ENCODE measurements around the gene PLCE1.

PLCE1 gene

DNA sequence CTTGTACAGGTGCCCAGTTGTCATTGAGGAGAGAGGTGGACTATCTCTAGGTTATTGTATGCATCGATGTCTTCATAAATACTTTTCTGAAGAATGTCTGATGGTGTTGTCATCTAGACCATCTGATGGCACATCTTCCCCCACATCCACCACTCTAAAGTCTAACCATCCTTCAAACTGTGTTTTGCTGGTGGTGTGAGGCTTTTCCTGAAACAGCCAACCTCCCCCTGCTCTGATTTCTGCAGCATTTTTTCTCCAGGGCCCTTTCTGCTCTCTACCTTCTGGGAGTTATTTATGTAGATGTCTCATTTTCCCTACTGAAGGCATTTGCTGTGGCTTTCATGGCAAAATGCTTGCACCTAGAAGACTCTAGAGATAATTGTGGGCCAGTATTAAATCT is 1.5 kb downstream of the PLCE1 start:
- DNase-seq: no peak

DNA sequence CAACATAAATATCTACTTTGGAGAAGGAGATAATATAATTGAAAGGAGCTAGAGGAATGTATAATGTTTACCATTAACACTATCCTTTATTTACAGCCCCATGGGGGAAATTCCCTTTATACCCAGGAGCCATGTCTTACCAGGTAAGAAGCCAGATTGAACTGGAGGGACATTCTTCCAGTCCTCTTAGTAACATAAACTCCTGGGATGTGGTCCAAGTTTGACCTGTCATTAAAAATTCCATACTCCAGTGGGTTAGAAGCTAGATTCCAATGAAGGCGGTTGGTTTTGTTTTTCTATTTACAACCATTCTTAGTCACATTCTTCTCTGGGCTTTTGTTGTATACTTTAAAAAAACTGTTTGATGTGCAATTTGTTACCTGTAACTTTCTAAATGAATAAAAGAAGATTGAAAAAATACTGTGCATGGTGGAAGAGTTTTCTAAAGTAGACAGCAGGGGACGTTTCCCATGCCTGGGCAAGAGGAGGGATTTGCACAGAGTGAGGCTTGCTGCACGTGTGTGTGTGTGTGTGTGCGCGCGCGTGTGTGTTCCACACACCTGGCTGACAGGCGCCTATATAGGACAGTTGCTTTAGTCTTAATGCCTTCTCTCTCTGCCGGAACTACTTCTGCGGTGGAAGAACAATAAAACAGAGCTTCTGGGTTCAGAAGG is 2.0 kb downstream of the PLCE1 start:
- DNase-seq: no peak

DNA sequence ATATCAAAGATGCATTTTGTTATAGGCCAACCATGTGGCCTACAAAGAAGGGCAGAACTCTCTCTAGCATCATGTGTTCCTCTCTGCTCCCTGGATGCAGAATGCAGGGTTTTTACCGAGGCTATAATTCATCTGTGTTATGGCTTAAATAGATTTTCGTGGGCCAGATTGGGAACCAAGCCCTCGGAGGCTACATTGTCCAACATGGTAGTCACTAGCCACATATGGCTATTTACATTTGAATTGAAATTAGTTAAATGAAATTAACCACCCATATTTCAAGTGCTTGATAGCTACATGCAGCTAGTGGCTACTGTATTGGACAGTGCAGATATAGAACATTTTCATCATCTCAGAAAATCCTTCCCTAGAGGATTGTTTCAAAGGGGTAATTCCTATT is 2.8 kb downstream of the PLCE1 start:
- no peak for DNase-seq

DNA sequence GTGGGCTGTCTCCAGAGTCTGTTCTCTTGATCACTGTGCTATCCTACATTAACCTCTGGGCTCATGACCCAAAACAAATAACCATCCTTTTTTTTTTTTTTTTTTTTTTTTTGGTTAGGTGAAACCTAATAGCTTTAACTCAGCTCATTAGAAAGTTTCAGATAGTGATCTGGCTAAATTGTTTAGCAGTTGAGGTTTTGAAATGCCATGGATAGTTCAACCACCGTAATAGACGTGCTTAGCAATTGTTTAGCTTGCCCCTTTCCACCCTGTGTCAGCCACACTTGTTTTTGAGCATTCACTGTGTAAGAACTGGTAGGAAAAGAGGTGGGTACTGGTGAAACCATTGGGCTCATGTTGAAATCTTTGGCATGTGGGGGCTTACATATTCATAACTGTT is 3.8 kb downstream of the PLCE1 start:
- no peak for DNase-seq

DNA sequence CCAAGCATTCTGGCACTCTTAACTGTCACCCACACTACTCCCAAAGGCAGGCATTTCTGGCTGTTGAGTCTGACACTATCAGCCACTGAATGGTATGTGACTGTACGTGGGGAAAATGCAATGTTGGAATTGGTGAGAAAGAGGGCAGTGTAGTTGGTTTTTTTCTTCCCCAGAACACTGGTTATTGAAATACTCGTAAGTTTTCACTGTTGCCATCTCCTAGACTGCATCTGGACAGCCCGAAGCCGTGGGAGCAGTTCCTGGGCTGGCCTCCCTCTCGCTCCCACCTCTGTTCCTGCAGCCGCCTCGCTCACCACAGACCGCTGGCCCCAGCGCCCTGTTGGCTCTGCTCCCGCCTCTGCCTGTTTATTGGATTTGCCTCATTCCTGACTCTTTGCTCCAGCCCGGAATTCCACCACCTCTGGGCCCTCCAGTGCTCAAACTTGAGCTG is 5.7 kb downstream of the PLCE1 start:
- no peak for DNase-seq

DNA sequence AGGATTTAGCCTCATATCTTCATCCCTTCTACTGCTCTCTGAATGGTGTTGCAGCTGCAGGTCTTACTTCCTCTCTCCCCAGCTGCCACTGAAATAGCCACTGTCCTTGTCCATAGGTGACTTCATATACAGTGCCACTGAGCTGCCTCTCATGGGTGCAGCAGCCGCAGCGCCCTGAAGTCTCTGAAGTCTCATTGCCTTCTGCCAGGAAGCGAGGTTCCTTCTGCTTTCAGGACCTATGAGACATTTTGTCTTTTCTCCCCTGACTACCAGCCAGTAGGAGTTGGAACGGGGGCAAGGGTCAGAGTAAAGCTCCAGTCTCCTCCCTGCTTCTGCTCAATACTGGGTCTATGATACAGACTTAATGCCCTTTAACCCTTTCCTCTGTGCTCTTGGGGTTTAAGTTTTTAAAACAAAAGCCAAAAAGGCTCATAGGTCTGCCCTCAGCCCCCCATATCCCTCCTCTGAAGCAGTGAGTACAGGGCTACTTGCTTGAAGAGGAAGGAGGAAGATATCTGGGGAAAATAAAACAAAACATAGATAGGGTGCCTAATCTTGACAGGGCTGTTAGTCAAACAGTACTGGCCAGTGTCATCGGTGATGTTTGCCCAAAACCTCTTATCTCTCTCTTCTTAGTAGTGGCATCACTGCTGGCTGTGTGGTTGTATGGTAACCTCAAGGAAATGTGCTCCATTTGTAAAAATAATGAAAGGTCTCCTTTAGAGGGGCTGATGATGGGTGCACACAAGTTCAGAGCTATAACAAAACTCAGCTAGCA is 7.1 kb downstream of the PLCE1 start:
- no peak for DNase-seq

DNA sequence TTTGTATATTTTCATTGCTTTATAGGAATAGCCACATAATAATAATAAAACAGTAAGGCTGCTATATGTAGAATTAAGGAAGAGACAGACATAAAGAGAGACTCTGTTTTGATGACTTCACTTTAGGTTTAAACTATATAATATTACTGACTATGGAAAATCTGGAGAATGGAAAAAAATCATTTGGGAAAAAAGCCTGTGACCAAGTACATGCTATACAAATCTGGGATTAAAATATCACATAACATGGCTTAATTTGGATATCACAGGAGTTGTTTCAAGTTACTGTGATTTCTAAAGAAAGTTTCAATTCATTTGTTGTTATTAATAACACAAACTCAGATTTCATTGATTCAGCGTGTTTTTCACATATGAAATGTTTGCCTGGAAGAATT is 7.7 kb downstream of the PLCE1 start:
- no peak for DNase-seq

DNA sequence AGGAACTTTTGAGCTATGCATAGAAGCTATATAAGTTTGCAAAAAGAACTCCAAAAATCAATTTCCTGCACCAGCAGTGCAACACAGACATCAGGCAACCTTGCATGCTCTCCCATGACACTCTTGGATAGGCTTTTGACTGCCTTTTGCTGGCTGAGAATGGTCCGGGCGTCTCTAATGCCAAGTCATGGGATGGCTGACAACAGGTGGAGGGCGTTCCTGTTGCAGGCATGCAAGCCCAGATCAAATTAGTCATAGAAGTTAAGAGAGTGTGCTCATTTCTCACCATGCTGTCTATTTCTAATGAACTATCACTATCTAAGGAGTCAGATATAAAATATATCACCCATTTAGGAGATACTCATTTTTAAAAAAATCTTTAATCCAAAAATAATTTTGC is 8.4 kb downstream of the PLCE1 start:
- DNase-seq: no peak

DNA sequence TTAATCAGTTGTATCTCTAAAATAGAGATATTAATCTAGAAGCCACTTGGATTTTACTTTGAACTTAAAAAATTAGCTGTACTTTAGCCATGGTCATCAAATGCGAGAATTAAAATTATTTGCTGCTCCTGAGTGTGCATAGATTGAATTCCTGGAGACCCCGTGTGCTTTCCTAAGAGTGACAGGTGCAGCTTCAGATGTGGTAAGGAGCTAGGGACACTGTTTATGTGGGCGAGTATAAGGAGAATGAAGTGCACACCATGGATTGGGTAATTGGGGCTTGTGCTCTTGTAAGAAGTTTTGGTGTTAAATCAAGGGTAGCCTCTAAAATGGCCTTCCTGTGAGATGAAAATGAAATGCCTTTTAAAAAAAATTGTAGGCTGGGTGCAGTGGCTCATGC is 9.8 kb downstream of the PLCE1 start:
- no peak for DNase-seq

DNA sequence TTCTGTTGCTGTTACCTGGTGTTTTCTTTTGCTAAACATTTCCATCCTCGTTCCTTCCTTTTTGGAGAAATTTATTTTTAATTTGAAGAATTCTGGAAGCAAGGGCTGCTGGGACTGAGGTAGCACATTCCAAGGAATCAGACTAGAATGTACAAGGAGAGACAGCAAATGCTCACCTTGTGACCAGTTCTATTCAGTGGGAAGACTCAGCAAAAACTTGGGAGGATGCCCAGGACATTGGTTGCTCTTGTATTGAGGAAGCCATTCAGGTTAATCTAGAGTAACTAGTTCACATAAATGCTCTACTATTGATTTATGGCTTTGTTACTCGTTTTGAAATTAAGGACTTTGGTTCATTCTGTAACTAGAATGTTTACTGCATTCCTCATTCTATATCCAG is 11.3 kb downstream of the PLCE1 start:
- DNase-seq: no peak

DNA sequence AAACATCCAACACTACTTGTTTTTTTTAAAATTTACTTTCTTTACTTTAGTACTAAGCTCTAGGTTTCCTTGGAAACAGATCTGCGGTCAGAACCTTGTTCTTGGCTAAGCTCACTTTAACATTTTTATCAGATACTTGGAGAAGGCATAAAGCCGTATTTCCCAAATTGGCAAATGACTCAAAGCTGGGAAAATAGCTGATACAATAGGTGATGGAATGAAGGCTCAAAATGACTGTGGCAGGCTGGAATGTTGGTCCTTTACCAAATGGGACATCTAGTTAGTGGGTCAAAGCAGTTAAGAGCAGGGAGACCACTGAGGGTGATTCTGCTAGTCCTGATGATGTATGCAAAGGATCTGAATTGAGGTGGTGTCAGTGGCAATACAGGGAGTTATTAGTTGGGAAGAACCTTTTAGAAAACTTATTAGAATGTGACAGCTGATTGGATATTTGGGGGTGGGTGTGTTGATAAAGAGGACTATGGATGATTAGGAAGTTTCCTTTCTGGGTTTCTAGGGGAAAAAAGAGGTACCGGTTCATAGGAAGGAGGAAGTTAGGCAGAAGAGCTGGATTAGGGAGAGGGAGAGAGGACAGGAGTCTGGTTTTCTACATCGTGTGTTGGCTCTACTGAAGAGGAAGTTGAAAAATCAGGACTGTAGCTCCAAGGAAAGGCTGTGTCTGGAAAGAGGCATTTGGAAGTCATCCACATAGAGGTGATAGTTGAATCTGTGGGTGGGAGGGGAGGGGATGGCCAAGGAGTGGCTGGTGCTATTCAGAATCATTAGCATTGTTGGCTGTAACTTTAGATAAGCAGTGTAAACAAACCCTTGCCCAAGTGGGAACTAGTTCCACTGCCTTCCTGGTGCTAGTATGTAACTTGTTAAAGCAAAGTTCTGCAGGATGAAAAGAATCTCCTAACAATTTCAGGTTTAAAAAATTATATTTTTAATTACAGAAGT is 13.1 kb downstream of the PLCE1 start:
- no peak for DNase-seq

DNA sequence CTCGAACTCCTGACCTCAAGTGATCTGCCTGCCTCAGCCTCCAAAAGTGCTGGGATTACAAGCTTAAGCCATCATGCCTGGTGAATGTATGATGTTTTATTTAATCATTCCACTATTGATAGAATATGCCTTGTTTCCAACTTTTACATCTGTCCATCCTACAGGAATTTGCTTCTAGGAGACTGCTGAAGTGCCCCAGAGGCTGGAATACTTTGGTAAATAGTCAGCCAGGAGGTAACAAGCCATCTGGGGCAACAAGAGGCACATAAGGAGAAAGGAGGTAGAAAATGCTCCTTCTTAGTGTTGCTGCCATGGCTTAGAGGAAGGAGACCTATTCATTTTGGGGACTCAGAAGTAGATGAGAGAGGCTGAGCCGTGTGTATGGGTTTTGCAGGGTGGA is 14.8 kb downstream of the PLCE1 start:
- no peak for DNase-seq

DNA sequence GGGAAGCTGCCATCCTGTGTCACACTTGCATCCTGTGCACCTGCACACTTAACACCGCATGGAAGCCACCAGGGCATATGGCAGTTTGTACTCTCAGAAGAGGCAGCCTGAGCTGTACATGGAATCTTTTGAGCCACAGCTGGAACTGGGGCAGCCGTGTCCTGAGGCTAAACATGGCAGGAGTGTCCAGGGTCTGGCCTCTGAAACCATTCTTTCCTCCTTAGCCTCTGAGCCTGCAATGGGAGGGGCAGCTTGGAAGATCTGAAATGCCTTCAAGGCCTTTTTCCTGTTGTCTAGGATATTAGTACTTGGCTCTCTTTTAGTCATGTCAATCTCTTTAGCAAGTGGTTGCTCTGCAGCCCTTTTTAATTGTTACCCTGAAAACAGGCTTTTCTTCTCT is 16.4 kb downstream of the PLCE1 start:
- no peak for DNase-seq

DNA sequence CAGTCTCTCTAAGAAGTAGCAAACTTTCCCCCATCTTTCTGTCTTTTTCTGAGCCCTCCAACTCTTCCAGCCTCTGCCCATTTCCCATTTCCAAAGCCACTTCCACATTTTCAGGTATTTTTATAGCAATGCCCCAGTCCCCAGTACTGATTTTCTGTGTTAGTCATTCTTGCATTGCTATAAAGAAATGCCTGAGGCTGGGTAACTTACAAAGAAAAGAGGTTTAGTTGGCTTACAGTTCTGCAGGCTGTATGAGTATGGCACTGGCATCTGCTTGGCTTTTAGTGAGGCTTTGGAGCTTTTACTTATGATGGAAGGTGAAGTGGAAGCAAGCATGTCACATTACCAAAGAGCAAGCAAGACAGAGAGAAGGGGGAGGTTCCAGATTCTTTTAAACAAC is 17.2 kb downstream of the PLCE1 start:
- DNase-seq: no peak

DNA sequence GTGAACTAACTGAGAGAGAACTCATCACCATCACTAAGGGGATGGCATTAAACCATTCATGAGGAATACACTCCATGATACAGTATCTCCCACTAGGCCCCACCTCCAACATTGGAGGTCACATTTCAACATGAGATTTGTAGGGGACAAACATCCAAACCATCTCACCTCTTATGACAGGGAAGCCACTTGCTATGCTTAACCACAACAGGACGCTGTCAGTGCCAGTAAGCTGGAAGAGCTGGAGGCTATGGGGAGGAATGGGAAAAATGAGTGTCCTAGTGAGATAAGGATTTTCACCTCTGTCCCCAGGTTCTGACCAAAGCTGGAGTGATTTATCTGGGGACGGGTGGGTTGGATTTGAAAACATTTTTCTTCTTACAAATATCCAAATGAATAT is 17.6 kb downstream of the PLCE1 start:
- DNase-seq: no peak

DNA sequence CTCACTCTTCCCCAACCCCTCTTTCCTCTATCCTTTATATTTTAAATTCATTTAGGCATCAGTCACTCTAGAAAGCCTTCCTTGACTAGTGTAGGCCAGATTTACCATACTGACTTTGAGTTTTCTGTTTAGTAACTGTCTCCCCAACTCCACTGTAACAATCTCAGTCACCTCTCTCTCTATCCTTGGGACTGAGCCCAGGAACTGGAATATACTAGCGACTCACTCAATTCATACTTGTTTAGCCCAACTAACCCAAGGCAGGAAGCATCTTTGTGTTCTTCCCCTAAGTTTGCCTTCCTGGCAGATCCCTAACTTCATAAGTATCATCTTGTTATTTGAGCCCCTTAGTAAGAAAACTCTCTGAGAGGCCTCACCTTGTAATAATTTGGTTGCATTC is 19.1 kb downstream of the PLCE1 start:
- no peak for DNase-seq

DNA sequence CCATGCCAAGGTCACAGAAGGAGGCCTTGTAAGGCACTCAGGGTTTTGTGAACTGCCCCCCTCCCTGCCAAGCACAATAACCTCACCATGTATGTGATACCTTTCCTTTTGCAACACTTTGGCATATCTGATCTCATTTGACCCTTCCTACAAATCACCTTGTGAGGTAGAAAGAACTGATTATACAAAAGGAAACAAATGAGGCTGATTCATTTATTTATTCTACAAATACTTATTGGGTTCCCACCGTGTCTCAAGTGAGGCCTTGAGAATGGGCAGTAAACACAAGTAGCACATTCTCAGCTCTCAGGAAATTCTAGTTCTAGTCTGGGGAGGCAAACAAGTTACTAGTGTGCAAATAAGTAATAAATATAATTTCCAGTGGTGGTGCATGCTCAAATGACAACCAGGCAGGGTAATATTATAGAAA is 19.6 kb downstream of the PLCE1 start:
- DNase-seq: no peak

DNA sequence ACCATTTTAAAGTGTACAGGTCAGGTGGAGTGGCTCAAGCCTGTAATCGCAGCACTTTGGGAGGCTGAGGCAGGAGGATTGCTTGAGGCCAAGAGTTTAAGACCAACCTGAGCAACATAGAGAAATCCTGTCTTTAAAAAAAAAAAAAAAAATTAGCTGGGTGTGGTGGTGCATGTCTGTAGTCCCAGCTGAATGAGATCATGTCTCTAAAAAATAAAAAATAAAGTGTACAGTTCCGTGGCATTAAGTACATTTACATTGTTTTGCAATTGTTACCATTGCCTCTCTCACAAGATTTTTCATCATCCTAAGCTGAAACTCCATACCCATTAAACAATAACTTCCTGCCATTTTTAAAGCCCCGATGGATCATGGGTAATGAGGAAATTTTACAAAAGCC is 20.6 kb downstream of the PLCE1 start:
- no peak for DNase-seq

DNA sequence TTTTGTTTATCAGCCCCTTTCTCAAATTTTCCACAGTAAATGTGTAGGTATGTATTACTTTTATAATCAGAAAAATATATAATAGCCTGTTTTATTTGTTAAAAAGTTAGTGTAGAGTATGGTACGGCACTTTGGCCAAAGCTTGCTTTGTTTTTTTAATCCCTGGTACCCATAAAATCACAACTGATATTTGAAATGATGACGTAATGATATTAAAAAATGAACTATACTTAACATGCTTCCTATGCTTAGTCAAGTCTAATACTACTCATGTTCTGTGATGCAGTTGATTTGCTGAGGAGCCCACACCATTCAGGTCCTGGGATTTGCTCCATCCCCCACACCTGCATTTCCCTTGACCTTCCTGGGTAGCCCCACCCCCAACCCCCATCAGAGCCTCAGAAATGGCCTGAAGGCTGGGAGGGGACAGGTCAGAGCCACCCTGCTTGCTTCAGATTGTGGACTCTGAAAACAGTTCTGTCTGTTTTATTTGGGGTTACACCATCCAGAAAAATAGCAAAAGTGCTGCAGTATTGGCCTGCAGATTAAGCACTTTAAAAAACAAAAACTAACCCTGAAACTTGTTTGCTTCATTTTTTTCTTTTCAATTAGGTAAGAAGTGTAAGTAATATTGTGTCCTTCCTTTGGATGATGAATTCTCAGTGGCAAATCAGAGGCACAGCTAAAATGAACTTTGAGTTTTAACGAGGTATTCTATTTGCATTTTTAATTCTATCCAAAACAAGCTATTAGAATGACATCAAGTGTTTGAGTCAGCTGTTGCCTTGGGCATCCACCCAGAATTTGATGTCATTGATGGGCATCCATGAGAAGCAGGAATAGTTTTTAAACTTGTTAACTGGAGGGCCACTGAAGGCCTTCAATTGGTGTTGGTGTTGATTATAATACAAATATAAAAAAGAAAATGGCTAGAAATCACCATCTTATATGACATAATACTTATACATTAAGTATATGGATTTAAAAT is 23.3 kb downstream of the PLCE1 start:
- no peak for DNase-seq

DNA sequence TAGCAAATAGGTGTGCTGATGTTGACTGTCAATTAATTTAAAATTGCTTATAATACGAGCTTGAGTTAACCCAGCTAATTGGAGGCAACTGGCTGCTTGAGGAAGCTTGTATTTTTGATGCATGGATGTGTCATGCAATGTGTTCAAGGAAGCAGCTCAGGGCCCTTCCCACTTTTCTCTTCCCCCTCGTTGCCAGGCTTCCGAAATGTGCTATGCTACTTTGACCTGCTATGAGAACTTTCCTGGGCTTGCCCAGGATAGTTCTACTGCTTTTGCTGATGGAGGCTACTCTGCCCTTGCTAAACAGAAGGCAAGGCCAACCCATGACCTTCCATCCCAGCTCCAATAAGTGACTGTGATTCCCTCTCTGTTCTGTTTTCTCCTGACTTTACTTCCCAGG is 24.4 kb downstream of the PLCE1 start:
- no peak for DNase-seq

DNA sequence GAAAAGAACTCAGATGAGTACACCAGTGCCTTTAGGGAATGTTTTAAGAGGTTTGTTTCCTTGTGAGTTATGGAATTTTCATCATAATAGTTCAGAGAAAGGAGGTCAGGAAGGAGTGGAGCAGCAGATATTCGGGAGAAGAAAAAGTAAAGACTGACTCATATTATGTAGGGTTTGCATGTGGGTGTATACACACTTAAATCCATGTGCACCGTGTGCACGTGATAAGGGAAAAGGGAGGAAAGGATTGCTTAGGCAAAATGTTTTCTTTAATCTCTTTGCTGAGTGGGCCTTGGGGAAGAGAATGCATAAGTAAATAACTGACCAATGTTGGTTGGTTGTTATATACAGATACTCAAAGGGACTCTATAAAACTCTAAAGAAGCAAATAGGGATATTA is 30.2 kb downstream of the PLCE1 start:
- no peak for DNase-seq

DNA sequence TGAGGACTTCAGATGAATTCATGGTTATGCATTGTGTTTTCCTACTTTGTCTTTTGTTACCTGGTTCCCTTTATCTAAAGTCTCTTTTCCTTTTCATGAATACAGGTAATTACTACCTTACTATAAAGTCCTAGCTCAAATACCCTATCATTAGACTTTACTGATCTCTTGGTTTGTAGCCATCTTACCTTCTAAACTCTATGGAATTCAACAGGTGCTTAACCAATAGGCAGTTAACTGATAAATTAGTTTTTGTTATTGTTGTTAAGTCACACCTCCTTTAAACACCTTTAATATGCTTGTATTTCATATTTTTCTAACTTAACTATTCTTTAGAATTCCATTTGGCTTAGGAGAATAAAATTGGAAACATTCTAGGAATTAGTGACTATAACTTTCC is 30.7 kb downstream of the PLCE1 start:
- no peak for DNase-seq

Measured in NCI-H1092 (cell line).